ENCODE results near the gene PDCD1LG2. TPM values are rescaled to one million over a fixed set of nuclear protein-coding genes. Genes with fewer than 3 reads are reported as not detected.
A peak's percentile ranks its signal among the peaks of the same experiment; 100 is the strongest.

The PDCD1LG2 gene
- total RNA-seq, 1 donor from 2014 or later, result 9.0 TPM

GRCh38 chr9:5529683-5530221 lies 19.4 kb downstream of the PDCD1LG2 start:
- no peak for TF ChIP-seq CTCF (IDR thresholded peaks at IDR 0.05)
- ATAC-seq (peak in 1 of 2 donors; percentile 43), DNase-seq (no peak)
- Histone ChIP-seq H3K27me3 (ENCODE audit: low read depth) (no peaks in the 10 kb centered on the region), H3K27ac (no peak overlapping the region), H3K4me3 (no peak overlapping the region), H3K9me3 (no peaks in the 10 kb centered on the region), H3K36me3 (no peaks in the 10 kb centered on the region), H3K4me1 (peaks cover 21% of the 10 kb centered on the region)
- intact Hi-C loops (cut with DNase I), result no loop called here

- Histone ChIP-seq H3K27ac (no peak overlapping the region), H3K4me3 (no peak overlapping the region), H3K27me3 (ENCODE audit: low read depth) (no peaks in the 10 kb centered on the region), H3K4me1 (peaks cover 21% of the 10 kb centered on the region), H3K36me3 (no peaks in the 10 kb centered on the region), H3K9me3 (no peaks in the 10 kb centered on the region)
- no peak for ATAC-seq
- intact Hi-C loops (cut with DNase I), result no loop called here
- DNase-seq, result no peak
- no peak for TF ChIP-seq CTCF (IDR thresholded peaks at IDR 0.05)
Measured at GRCh38 chr9:5531101-5531882, 21.0 kb downstream of the PDCD1LG2 start.

GRCh38 chr9:5532306-5532705 lies 22.0 kb downstream of the PDCD1LG2 start:
- TF ChIP-seq CTCF (IDR thresholded peaks at IDR 0.05), result no peak
- Histone ChIP-seq H3K4me3 (no peak overlapping the region), H3K27me3 (ENCODE audit: low read depth) (no peaks in the 10 kb centered on the region), H3K4me1 (peaks cover 21% of the 10 kb centered on the region), H3K9me3 (no peaks in the 10 kb centered on the region), H3K27ac (no peak overlapping the region), H3K36me3 (no peaks in the 10 kb centered on the region)
- no peak for ATAC-seq
- intact Hi-C loops (cut with DNase I), result no loop called here
- DNase-seq, result no peak

GRCh38 chr9:5532790-5533189 lies 22.5 kb downstream of the PDCD1LG2 start:
- Histone ChIP-seq H3K27me3 (ENCODE audit: low read depth) (no peaks in the 10 kb centered on the region), H3K36me3 (no peaks in the 10 kb centered on the region), H3K4me3 (no peak overlapping the region), H3K9me3 (no peaks in the 10 kb centered on the region), H3K27ac (no peak overlapping the region), H3K4me1 (peaks cover 21% of the 10 kb centered on the region)
- TF ChIP-seq CTCF (IDR thresholded peaks at IDR 0.05), result no peak
- ATAC-seq (no peak), DNase-seq (no peak)
- intact Hi-C loops (cut with DNase I), result no loop called here

GRCh38 chr9:5536684-5537083 lies 26.4 kb downstream of the PDCD1LG2 start:
- Histone ChIP-seq H3K4me3 (no peak overlapping the region), H3K36me3 (no peaks in the 10 kb centered on the region), H3K9me3 (no peaks in the 10 kb centered on the region), H3K27ac (no peak overlapping the region), H3K4me1 (peaks cover 8% of the 10 kb centered on the region), H3K27me3 (ENCODE audit: low read depth) (no peaks in the 10 kb centered on the region)
- no peak for TF ChIP-seq CTCF (IDR thresholded peaks at IDR 0.05)
- peak in 1 of 2 donors; percentile 42 for ATAC-seq
- DNase-seq, result no peak
- intact Hi-C loops (cut with DNase I), result no loop called here

Data from lower lobe of right lung (tissue), 2 donors.